DOHH2 (cell line): ENCODE results near the gene CEMIP.

Source experiments
- EZH2phosphoT487 ChIP-seq: fragments of 200-600 bp; sonication (generic); IDR thresholded peaks from 2 replicates; pipeline ENCODE4 v1.6.1; 2017; ENCODE audit warnings: borderline replicate concordance, mild to moderate bottlenecking, antibody characterized with exemption, low read length, moderate library complexity, mixed read lengths
- TF ChIP-seq, protein P1 (sequence below): fragments of 200-600 bp; sonication (generic); IDR thresholded peaks from one replicate; pipeline ENCODE4 v1.5.1; 2014; ENCODE audit warnings: antibody characterized with exemption, mild to moderate bottlenecking, low read depth, low read length; ENCODE audit not compliant: poor library complexity, severe bottlenecking

DNA sequence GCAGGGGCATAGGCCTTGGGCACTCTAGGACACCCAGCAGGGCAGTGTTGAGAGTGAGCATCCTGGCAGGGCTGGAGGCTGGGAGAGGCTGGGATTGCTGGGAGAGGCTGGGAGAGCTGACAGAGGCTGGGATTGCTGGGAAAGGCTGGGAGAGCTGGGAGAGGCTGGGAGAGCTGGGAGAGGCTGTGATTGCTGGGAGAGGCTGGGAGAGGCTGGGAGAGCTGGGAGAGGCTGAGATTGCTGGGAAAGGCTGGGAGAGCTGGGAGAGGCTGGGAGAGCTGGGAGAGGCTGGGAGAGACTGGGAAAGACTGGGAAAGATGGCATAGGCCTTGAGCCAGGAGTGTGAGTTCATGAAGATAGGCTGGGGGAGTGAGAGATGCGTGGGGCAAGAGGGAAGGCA is 132.7 kb downstream of the CEMIP start:
- TF ChIP-seq, protein P1, sequence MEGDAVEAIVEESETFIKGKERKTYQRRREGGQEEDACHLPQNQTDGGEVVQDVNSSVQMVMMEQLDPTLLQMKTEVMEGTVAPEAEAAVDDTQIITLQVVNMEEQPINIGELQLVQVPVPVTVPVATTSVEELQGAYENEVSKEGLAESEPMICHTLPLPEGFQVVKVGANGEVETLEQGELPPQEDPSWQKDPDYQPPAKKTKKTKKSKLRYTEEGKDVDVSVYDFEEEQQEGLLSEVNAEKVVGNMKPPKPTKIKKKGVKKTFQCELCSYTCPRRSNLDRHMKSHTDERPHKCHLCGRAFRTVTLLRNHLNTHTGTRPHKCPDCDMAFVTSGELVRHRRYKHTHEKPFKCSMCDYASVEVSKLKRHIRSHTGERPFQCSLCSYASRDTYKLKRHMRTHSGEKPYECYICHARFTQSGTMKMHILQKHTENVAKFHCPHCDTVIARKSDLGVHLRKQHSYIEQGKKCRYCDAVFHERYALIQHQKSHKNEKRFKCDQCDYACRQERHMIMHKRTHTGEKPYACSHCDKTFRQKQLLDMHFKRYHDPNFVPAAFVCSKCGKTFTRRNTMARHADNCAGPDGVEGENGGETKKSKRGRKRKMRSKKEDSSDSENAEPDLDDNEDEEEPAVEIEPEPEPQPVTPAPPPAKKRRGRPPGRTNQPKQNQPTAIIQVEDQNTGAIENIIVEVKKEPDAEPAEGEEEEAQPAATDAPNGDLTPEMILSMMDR, result no peak
- TF ChIP-seq EZH2phosphoT487, result no peak
